CD4-positive, CD25-positive, alpha-beta regulatory T cell (primary cell): ENCODE results near the gene SLC5A5. TPM values are rescaled to one million over a fixed set of nuclear protein-coding genes. Genes with fewer than 3 reads are reported as not detected.
"Not testable (repeated sequence)": the region's sequence is repeated elsewhere in the genome, so short reads cannot be mapped to it uniquely, and the experiment has no call there.

ENCODE experiments used
- ATAC-seq, 2 donors: fragments of 150-1000 bp; cut with Tn5 transposase; one replicate each; pipeline ENCODE4 v1.10.0; 2021; ENCODE audit warnings: low read depth in 2 of 2, moderate number of reproducible peaks in 2 of 2, moderate library complexity in 1 of 2
- DNase-seq, 3 donors: peaks; one replicate each; pipeline versions ENCODE4 v3.0.0 to v3.0.0-alpha.2; 2012 to 2022; ENCODE audit warnings: mixed read lengths in 1 of 3
- H3K27ac ChIP-seq: one replicate; pipeline ENCODE4 v1.7.0; 2013; ENCODE audit warnings: mild to moderate bottlenecking, low read length; ENCODE audit not compliant: insufficient read depth, poor library complexity, severe bottlenecking
- H3K27me3 ChIP-seq: one replicate; pipeline ENCODE4 v1.7.0; 2013; ENCODE audit warnings: low read length; ENCODE audit not compliant: control insufficient read depth, insufficient read depth
- H3K36me3 ChIP-seq: one replicate; pipeline ENCODE4 v1.7.0; 2013; ENCODE audit warnings: mild to moderate bottlenecking, low read length, moderate library complexity; ENCODE audit not compliant: control insufficient read depth, insufficient read depth
- H3K4me1 ChIP-seq: 2 replicates; pipeline ENCODE4 v1.7.0; 2013; ENCODE audit warnings: mild to moderate bottlenecking, low read length; ENCODE audit not compliant: insufficient read depth, control insufficient read depth, poor library complexity, severe bottlenecking
- H3K4me3 ChIP-seq: one replicate; pipeline ENCODE4 v1.7.0; 2013; ENCODE audit warnings: low read depth, mild to moderate bottlenecking, low read length, moderate library complexity
- H3K9me3 ChIP-seq, 2 experiments: 1 replicate in 1 of 2; 2 replicates in 1 of 2; pipeline ENCODE4 v1.7.0; 2013; ENCODE audit warnings: low read length in 2 of 2, mild to moderate bottlenecking in 1 of 2, moderate library complexity in 1 of 2; ENCODE audit not compliant: control insufficient read depth in 2 of 2
- H3K27ac Mint-ChIP-seq, 3 donors: one replicate each; pipeline ENCODE4 v1.8.0; 2020 to 2022; ENCODE audit warnings: mild to moderate bottlenecking in 3 of 3, mixed read lengths in 3 of 3, moderate library complexity in 2 of 3
- H3K27me3 Mint-ChIP-seq: one replicate; pipeline ENCODE4 v1.8.0; 2022; ENCODE audit warnings: mild to moderate bottlenecking, mixed read lengths
- H3K36me3 Mint-ChIP-seq: one replicate; pipeline ENCODE4 v1.8.0; 2020; ENCODE audit warnings: mixed read lengths
- H3K4me1 Mint-ChIP-seq, 4 donors: one replicate each; pipeline ENCODE4 v1.8.0; 2020 to 2022; ENCODE audit warnings: mixed read lengths in 4 of 4, mild to moderate bottlenecking in 1 of 4
- H3K4me3 Mint-ChIP-seq, 4 donors: one replicate each; pipeline ENCODE4 v1.8.0; 2020 to 2022; ENCODE audit warnings: mild to moderate bottlenecking in 4 of 4, mixed read lengths in 4 of 4, moderate library complexity in 3 of 4
- H3K9me3 Mint-ChIP-seq, 7 donors: one replicate each; pipeline ENCODE4 v1.8.0; 2020 to 2022; ENCODE audit warnings: mixed read lengths in 7 of 7, mild to moderate bottlenecking in 3 of 7, moderate library complexity in 2 of 7
- polyA plus RNA-seq, 4 donors: library from polyadenylated mRNA; unstranded; fragments of 300-500 nt; fragmentation: Illumina TruSeq; gene quantifications; one replicate each; pipeline ENCODE4 v1.2.3, GENCODE V29; 2021
- total RNA-seq: library from RNA; stranded (reverse); gene quantifications from one replicate; pipeline ENCODE4 v1.2.3, GENCODE V29; 2022

The SLC5A5 gene
- total and polyA plus RNA-seq, 5 donors from 2014 or later = 0.76 to 1.8 (median 1.2) TPM

- Histone ChIP-seq H3K27me3 (no peaks in the 10 kb centered on the region), H3K4me3 (no peak overlapping the region), H3K27ac (no peak overlapping the region), H3K4me1 (no peaks in the 10 kb centered on the region), H3K9me3 (peaks cover 8% of the 10 kb centered on the region in 2 experiments), H3K36me3 (no peaks in the 10 kb centered on the region)
- ATAC-seq (no peak), DNase-seq (no peak)
- Mint-ChIP-seq H3K4me3 (no peak overlapping the region), H3K27me3 (peaks cover 5% of the 10 kb centered on the region), H3K36me3 (no peaks in the 10 kb centered on the region), H3K27ac (no peak overlapping the region), H3K4me1 (no peaks in the 10 kb centered on the region), H3K9me3 (peaks cover 0 to 14% (median 1%) of the 10 kb centered on the region in 7 donors)
Measured at GRCh38 chr19:17909003-17909732, 37.4 kb downstream of the SLC5A5 start.

DNA sequence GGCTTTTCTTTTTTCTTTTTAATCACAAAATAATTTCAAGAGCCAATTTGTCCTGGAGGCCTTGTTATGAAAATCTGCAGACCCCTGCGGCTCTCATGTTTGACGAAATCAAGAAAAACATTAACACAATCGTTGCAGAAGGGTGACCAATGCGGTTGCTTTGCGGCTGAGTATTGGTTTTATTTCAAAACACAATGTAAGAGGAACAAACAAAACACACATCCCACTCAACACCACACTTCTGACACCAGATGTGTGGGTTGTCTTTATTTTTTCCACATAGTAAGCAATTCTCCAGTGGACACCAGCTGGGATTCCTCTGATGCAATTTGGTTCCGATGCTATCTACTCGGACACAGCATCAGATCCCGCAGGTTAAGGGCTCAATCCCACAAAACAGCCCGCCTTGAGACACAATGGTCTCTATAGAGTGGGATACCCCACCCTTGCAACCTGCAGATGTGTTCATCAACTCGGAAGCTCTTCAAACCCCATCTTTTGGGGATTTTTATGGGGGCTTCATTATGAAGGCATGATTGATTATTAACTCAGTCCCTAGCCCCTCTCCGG is 39.1 kb downstream of the SLC5A5 start:
- H3K27me3 ChIP-seq = no peaks in the 10 kb centered on the region
- Mint-ChIP-seq H3K27me3 (peaks cover 5% of the 10 kb centered on the region), H3K4me1 (no peaks in the 10 kb centered on the region), H3K9me3 (peaks cover 0 to 14% (median 2%) of the 10 kb centered on the region in 7 donors), H3K4me3 (no peak overlapping the region), H3K27ac (no peak overlapping the region), H3K36me3 (no peaks in the 10 kb centered on the region)
- H3K36me3 ChIP-seq = no peaks in the 10 kb centered on the region
- H3K27ac ChIP-seq = no peak overlapping the region
- peaks cover 8% of the 10 kb centered on the region in 2 experiments for H3K9me3 ChIP-seq
- no peak for DNase-seq
- no peak overlapping the region for H3K4me3 ChIP-seq
- no peaks in the 10 kb centered on the region for H3K4me1 ChIP-seq
- ATAC-seq = no peak

DNA sequence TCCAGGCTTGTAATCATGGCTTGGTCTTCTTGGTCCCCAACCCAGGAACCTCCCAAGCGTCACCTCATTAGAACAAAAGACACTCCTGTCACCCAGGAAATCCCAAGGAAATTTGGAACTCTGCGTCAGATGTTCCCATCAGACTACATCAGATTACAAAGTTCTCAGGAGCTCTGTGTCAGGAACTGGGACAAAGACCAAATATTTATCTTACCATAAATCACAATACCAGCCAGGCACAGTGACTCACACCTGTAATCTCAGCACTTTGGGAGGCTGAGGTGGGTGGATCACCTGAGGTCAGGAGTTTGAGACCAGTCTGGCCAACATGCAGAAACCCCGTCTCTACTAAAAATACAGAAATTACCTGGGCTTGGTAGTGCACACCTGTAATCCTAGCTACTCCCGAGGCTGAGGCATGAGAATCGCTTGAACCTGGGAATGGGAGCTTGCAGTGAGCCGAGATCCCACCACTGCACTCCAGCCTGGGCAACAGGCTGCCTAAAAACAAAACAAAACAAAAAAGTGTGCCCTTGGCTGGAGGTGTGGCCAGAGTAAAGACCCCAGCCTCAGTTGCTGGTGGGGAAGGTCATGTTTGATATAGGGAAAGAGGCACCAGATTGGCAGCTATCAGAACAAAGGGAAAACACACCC is 44.3 kb downstream of the SLC5A5 start:
- Mint-ChIP-seq H3K4me1 (no peaks in the 10 kb centered on the region), H3K9me3 (peaks cover 0 to 14% (median 2%) of the 10 kb centered on the region in 7 donors), H3K27me3 (no peaks in the 10 kb centered on the region), H3K27ac (no peak overlapping the region), H3K36me3 (no peaks in the 10 kb centered on the region), H3K4me3 (no peak overlapping the region)
- H3K4me1 ChIP-seq = no peaks in the 10 kb centered on the region
- ATAC-seq = no peak
- no peak overlapping the region for H3K4me3 ChIP-seq
- H3K9me3 ChIP-seq = peaks cover 0 to 4% of the 10 kb centered on the region in 2 experiments
- no peaks in the 10 kb centered on the region for H3K36me3 ChIP-seq
- no peaks in the 10 kb centered on the region for H3K27me3 ChIP-seq
- no peak for DNase-seq
- no peak overlapping the region for H3K27ac ChIP-seq

DNA sequence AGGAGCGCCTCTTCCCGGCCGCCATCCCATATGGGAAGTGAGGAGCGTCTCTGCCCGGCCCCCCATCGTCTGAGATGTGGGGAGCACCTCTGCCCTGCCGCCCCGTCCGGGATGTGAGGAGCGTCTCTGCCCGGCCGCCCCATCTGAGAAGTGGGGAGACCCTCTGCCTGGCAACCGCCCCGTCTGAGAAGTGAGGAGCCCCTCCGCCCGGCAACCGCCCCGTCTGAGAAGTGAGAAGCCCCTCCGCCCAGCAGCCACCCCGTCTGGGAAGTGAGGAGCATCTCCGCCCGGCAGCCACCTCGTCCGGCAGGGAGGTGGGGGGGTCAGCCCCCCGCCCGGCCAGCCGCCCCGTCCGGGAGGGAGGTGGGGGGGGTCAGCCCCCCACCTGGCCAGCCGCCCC is 46.4 kb downstream of the SLC5A5 start:
- H3K4me3 Mint-ChIP-seq, DNase-seq, H3K36me3 ChIP-seq, H3K9me3 ChIP-seq, H3K4me3 ChIP-seq, H3K27me3 ChIP-seq, H3K27ac ChIP-seq, H3K36me3 Mint-ChIP-seq, H3K27me3 Mint-ChIP-seq, H3K27ac Mint-ChIP-seq, ATAC-seq, H3K4me1 Mint-ChIP-seq, H3K4me1 ChIP-seq: not testable (repeated sequence)
- peaks cover 0 to 14% (median 2%) of the 10 kb centered on the region in 7 donors for H3K9me3 Mint-ChIP-seq

GRCh38 chr19:17919122-17919521 is 47.4 kb downstream of the SLC5A5 start:
- not testable (repeated sequence) for H3K4me3 ChIP-seq, ATAC-seq, H3K4me1 Mint-ChIP-seq, DNase-seq, H3K27me3 ChIP-seq, H3K9me3 ChIP-seq, H3K36me3 Mint-ChIP-seq, H3K36me3 ChIP-seq, H3K4me3 Mint-ChIP-seq, H3K4me1 ChIP-seq, H3K27ac ChIP-seq, H3K9me3 Mint-ChIP-seq, H3K27ac Mint-ChIP-seq, H3K27me3 Mint-ChIP-seq

GRCh38 chr19:17920527-17920926 is 48.8 kb downstream of the SLC5A5 start:
- DNase-seq = no peak
- Mint-ChIP-seq H3K27ac (no peak overlapping the region), H3K9me3 (peaks cover 0 to 4% (median 0%) of the 10 kb centered on the region in 7 donors), H3K27me3 (no peaks in the 10 kb centered on the region), H3K4me3 (no peak overlapping the region), H3K36me3 (no peaks in the 10 kb centered on the region), H3K4me1 (no peaks in the 10 kb centered on the region)
- Histone ChIP-seq H3K27me3 (no peaks in the 10 kb centered on the region), H3K27ac (no peak overlapping the region), H3K36me3 (no peaks in the 10 kb centered on the region), H3K9me3 (no peaks in the 10 kb centered on the region), H3K4me3 (no peak overlapping the region), H3K4me1 (no peaks in the 10 kb centered on the region)
- ATAC-seq = no peak

DNA sequence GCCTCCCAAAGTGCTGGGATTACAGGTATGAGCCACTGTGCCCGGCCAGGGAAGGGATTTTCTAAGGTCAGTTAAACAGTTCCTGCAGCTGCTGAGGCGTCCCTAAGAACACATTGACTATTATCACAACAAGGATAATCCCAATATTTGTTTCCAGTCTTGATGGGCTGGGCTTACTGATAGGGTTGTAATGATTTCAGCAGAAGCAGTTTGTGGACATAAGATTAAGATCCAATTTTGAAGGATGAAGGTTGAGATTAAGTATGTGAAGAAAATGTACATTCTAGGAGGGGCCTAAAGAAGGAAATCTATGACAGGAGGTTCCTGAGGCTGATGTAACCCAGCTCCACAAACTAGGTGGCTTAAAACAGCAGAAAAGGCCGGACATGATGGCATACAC is 50.4 kb downstream of the SLC5A5 start:
- ATAC-seq = no peak
- no peak overlapping the region for H3K27ac ChIP-seq
- Mint-ChIP-seq H3K9me3 (peaks cover 0 to 4% (median 2%) of the 10 kb centered on the region in 7 donors), H3K36me3 (peaks cover 3% of the 10 kb centered on the region), H3K4me1 (no peaks in the 10 kb centered on the region), H3K27ac (no peak overlapping the region), H3K27me3 (peaks cover 4% of the 10 kb centered on the region), H3K4me3 (no peak overlapping the region)
- H3K4me1 ChIP-seq = no peaks in the 10 kb centered on the region
- no peaks in the 10 kb centered on the region for H3K27me3 ChIP-seq
- H3K9me3 ChIP-seq = no peaks in the 10 kb centered on the region
- no peak overlapping the region for H3K4me3 ChIP-seq
- no peak for DNase-seq
- H3K36me3 ChIP-seq = no peaks in the 10 kb centered on the region
